Measurements from ENCODE around the gene ARID3A.
A peak's percentile ranks its signal among the peaks of the same experiment; 100 is the strongest.

ARID3A gene

DNA sequence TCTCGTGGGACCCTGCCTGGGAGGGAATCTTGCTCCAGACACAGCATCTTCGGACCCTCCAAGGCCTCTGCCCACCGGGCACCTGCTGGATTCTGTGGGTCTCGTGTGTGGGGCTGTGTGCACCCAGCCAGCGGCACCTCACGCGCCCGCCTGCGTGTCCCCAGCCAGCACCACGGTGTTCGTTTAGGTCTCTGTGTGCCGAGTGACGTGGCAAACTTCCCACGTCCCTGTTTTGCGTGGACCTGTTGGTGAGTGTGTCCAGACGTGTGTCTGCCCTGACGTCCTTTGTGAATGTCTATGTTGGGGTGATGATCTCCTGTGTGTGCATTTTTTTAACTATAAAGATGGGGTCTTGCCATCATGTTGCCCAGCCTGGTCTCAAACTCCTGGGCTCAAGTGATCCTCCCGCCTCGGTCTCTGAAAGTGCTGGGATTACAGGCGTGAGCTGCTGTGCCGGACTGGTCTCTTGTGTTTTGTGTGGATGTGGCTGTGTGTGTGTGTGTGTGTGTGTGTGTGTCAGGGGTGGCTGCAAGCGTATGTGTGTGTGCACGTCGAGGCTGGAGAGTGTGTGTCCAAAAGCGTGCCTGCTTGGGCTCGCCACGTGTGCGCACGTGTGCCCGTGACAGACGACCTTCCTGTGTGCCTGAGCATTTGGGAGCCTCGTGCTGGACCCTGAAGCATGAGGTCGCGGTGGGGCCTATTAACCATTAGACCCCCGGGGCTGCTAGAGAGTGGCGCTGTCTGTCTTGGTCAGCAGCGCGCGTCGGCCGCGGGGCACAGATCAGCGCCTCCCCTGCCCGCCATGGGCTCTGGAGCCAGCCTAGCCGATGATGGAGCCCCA is 15.7 kb downstream of the ARID3A start:
- H3K4me1 Mint-ChIP-seq (ENCODE audit: low read depth) = peaks cover 26% of the 10 kb centered on the region
- peak overlapping the region; percentile 72 for H3K4me3 Mint-ChIP-seq
- no peaks in the 10 kb centered on the region for H3K27me3 Mint-ChIP-seq
- no peak overlapping the region for H3K27ac Mint-ChIP-seq
- no peaks in the 10 kb centered on the region for H3K36me3 Mint-ChIP-seq
- no peaks in the 10 kb centered on the region for H3K9me3 Mint-ChIP-seq (ENCODE audit: low read depth)

- Mint-ChIP-seq H3K27ac (no peak overlapping the region), H3K36me3 (no peaks in the 10 kb centered on the region)
Measured at GRCh38 chr19:942133-942645, 16.4 kb downstream of the ARID3A start.

DNA sequence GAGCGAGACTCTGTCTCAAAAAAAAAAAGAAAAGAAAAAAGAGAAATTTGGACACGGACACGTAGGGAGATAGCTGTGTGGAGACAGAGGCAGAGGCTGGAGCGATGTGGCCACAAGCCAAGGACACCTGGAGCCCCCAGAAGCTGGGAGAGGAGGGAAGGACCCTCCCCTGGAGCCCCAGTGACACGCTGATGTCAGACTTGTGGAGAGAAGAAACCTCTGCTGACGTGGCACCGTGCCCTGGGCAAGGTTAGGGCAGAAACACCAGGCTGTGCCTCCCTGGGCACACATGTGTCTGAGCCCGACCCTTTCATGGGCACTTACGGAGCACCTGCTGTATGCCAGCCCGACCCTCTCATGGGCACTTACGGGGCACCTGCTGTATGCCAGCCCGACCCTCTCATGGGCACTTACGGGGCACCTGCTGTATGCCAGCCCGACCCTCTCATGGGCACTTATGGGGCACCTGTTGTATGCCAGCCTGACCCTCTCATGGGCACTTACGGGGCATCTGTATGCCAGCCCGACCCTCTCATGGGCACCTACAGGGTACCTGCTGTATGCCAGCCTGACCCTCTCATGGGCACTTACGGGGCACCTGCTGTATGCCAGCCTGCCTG is 17.8 kb downstream of the ARID3A start:
- peaks cover 17% of the 10 kb centered on the region for H3K4me1 Mint-ChIP-seq (ENCODE audit: low read depth)
- no peaks in the 10 kb centered on the region for H3K27me3 Mint-ChIP-seq
- H3K9me3 Mint-ChIP-seq (ENCODE audit: low read depth) = no peaks in the 10 kb centered on the region
- H3K27ac Mint-ChIP-seq = no peak overlapping the region
- H3K4me3 Mint-ChIP-seq = no peak overlapping the region
- H3K36me3 Mint-ChIP-seq = no peaks in the 10 kb centered on the region

More at GRCh38 chr19:942133-942645, 16.4 kb downstream of the ARID3A start:
- Mint-ChIP-seq H3K27me3 (no peaks in the 10 kb centered on the region), H3K4me3 (no peak overlapping the region), H3K4me1 (ENCODE audit: low read depth) (peaks cover 25% of the 10 kb centered on the region), H3K9me3 (ENCODE audit: low read depth) (no peaks in the 10 kb centered on the region)

GRCh38 chr19:944171-944567 is 18.3 kb downstream of the ARID3A start:
- no peak overlapping the region for H3K27ac Mint-ChIP-seq
- H3K4me1 Mint-ChIP-seq (ENCODE audit: low read depth) = peaks cover 16% of the 10 kb centered on the region
- no peaks in the 10 kb centered on the region for H3K27me3 Mint-ChIP-seq
- H3K36me3 Mint-ChIP-seq = no peaks in the 10 kb centered on the region
- no peaks in the 10 kb centered on the region for H3K9me3 Mint-ChIP-seq (ENCODE audit: low read depth)
- H3K4me3 Mint-ChIP-seq = no peak overlapping the region

GRCh38 chr19:944663-945241 is 18.9 kb downstream of the ARID3A start:
- H3K27ac Mint-ChIP-seq = no peak overlapping the region
- no peaks in the 10 kb centered on the region for H3K9me3 Mint-ChIP-seq (ENCODE audit: low read depth)
- H3K4me3 Mint-ChIP-seq = no peak overlapping the region
- H3K27me3 Mint-ChIP-seq = no peaks in the 10 kb centered on the region
- no peaks in the 10 kb centered on the region for H3K36me3 Mint-ChIP-seq
- peaks cover 11% of the 10 kb centered on the region for H3K4me1 Mint-ChIP-seq (ENCODE audit: low read depth)

DNA sequence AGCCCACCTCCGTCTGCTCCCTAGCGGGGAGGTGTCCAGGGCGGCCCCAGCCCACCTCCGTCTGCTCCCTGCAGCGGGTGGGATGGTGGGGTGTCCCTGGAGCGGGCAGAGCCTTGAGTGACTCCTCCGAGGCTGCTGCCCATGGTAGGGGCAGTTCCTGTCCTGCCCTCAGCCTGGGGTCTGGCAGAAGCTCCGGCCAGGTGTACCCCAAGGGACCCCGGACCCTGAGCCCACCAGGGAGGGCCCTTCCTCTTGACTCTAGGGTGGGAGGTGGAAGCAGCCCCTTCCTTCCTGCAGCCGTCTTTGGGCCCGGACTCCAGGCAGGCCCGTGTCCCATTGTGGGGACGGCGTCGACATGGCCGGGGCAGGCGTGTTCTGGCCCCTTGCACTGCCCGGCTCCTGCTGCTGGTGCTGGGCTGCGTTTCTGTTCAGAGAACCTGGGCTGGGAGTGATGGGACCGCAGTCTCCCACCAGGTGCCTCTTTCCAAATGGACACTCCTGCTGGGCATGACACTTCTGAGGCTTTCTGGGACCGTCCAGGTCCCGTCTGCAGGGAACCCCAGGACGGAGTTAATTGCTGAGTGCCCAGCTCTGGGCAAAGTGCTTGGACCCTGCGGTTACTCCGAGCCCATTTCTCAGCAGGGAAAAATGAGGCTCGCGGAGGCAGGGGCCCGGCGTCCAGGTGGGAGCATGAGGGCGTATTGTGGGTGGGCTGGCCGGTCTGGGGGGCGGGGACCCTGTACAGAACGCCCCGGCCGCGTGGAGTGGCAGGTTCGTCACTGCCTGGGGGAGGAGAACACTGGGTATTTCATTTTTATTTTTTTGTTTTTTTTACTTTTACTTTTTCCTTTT is 19.8 kb downstream of the ARID3A start:
- H3K27me3 Mint-ChIP-seq = no peaks in the 10 kb centered on the region
- no peaks in the 10 kb centered on the region for H3K36me3 Mint-ChIP-seq
- H3K4me1 Mint-ChIP-seq (ENCODE audit: low read depth) = peaks cover 6% of the 10 kb centered on the region
- H3K9me3 Mint-ChIP-seq (ENCODE audit: low read depth) = no peaks in the 10 kb centered on the region
- no peak overlapping the region for H3K4me3 Mint-ChIP-seq
- no peak overlapping the region for H3K27ac Mint-ChIP-seq

DNA sequence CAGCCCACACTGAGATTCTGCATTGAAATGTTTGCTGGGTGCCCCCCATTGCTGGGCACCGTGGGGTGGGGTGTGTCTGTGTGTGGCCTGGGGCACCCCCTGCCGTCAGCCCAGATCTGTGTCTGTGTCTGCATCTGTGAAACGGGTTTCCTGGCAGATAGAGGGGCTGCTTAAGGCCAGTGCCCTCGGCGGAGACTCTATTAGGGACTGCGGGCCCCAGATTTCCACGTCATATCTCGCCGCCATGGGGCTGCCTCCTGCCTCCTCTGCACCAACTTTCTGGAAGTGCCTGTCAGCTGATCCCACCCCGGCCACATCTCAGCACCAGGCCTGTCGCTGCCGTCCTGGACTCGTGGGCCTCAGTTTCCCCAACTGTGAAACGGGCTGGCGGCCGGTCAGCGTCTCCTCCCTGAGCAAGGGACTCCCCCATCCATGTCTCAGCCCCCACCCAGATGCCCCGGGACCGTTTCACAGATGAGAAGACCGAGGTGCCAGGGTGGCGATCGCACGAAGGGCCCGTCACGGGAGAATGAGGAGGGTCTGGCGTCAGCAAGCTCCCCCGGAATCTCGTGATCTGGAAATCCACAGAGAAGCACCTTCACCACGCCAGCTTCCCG is 21.4 kb downstream of the ARID3A start:
- no peaks in the 10 kb centered on the region for H3K36me3 Mint-ChIP-seq
- H3K4me1 Mint-ChIP-seq (ENCODE audit: low read depth) = no peaks in the 10 kb centered on the region
- no peaks in the 10 kb centered on the region for H3K9me3 Mint-ChIP-seq (ENCODE audit: low read depth)
- H3K27ac Mint-ChIP-seq = no peak overlapping the region
- H3K4me3 Mint-ChIP-seq = no peak overlapping the region
- no peaks in the 10 kb centered on the region for H3K27me3 Mint-ChIP-seq

DNA sequence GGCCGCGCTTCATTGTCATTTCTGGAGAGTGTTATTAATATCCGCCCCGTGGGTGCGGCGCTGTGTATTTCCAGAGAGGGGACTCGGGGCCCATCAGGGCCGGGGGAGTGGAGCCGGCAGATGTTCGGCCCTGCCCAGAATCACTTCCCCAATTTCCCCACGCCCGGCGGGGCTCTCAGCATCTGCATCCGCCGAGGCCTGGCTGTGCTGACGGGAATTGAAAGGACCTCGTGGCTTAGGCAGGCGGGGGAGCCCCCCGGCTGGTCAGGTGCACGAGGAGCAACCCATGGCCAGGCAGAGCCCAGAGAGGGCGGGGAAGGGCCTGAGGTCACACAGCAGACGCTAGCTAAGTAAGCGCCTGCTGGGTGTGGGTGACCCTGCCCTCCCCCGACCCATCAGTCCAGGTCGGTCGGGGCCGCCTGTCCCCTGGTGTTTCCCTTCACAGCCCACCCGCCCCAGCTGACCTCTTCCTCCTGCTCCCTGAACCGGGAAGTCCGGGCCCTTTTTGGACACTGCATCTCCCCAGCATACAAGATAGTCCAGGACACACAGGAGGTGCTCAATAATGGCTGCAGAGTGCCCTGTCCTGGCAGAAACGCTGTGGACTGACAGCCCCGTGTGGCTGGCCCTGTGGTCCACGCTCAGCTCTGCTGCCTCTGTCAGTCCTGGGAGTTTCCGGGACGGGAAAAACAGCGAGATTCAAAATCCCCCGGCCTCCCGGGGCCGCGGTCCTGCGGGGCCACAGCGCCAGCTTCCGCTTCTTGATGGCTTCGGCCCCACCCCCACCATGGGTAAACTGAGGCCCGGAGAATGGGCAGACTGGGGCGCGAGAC is 22.1 kb downstream of the ARID3A start:
- no peaks in the 10 kb centered on the region for H3K36me3 Mint-ChIP-seq
- no peak overlapping the region for H3K4me3 Mint-ChIP-seq
- no peaks in the 10 kb centered on the region for H3K27me3 Mint-ChIP-seq
- H3K4me1 Mint-ChIP-seq (ENCODE audit: low read depth) = peaks cover 1% of the 10 kb centered on the region
- no peaks in the 10 kb centered on the region for H3K9me3 Mint-ChIP-seq (ENCODE audit: low read depth)
- H3K27ac Mint-ChIP-seq = no peak overlapping the region

GRCh38 chr19:948842-949496 is 23.1 kb downstream of the ARID3A start:
- H3K9me3 Mint-ChIP-seq (ENCODE audit: low read depth) = no peaks in the 10 kb centered on the region
- H3K27ac Mint-ChIP-seq = no peak overlapping the region
- H3K36me3 Mint-ChIP-seq = no peaks in the 10 kb centered on the region
- H3K4me3 Mint-ChIP-seq = no peak overlapping the region
- no peaks in the 10 kb centered on the region for H3K27me3 Mint-ChIP-seq
- peaks cover 4% of the 10 kb centered on the region for H3K4me1 Mint-ChIP-seq (ENCODE audit: low read depth)

DNA sequence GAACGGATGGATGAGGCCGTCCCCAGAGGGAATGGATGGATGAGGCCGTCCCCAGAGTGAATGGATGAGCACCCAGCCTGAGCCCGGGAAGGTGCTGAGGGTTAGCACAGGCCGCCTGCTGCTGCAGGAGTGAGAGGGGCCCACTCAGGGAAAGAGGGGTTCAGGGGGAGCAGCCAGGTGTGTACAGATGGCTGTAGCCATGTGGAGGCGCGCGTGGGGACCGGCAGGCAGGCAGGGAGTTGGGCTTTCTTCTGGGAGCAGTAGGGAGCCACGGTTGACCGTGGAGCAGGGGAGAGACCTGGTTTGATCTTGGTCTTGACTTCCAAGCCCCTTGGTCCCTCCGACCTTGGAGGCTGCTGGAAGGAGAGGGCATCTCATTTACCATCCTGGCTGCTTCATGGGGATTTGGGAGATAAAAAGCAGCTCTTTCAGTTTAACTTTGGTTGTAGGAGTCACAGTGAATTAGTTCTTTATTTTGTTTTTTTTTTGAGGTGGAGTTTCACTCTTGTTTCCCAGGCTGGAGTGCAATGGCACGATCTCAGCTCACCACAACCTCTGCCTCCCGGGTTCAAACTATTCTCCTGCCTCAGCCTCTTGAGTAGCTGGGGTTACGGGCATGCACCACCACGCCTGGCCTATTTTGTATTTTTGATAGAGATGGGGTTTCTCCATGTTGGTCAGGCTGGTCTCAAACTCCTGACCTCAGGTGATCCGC is 24.7 kb downstream of the ARID3A start:
- Mint-ChIP-seq H3K36me3 (no peaks in the 10 kb centered on the region), H3K9me3 (ENCODE audit: low read depth) (no peaks in the 10 kb centered on the region), H3K27ac (no peak overlapping the region), H3K4me3 (no peak overlapping the region), H3K4me1 (ENCODE audit: low read depth) (peaks cover 4% of the 10 kb centered on the region), H3K27me3 (no peaks in the 10 kb centered on the region)

DNA sequence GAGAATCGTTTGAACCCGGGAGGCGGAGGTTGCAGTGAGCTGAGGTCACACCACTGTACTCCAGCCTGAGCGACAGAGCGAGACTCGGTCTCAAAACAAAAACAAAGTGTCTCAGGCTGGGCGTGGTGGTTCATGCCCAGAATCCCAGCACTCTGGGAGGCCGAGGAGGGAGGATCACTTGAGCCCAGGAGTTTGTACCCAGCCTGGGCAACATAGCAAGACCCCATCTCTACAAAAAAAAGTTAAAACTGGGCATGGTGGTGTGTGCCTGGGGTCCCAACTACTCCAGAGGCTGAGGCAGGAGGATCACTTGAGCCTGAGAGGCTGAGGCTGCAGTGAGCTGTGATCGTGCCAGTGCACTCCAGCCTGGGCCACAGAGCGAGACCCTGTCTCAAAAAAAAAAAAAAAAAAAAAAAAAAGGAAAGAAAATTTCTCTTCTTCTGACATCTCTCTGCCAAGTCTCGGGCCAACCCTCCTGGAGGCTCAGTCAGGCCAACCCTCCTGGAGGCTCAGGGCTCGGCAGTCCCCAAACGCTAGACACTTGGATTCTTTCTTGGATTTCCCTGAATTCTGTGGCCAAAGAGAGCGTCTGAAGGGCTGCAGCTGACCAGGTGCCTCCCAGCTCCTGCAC is 26.3 kb downstream of the ARID3A start:
- H3K36me3 Mint-ChIP-seq = no peaks in the 10 kb centered on the region
- H3K27me3 Mint-ChIP-seq = no peaks in the 10 kb centered on the region
- no peak overlapping the region for H3K4me3 Mint-ChIP-seq
- no peaks in the 10 kb centered on the region for H3K9me3 Mint-ChIP-seq (ENCODE audit: low read depth)
- peaks cover 4% of the 10 kb centered on the region for H3K4me1 Mint-ChIP-seq (ENCODE audit: low read depth)
- H3K27ac Mint-ChIP-seq = no peak overlapping the region

- H3K27me3 Mint-ChIP-seq = no peaks in the 10 kb centered on the region
- no peak overlapping the region for H3K27ac Mint-ChIP-seq
- H3K36me3 Mint-ChIP-seq = no peaks in the 10 kb centered on the region
- H3K4me1 Mint-ChIP-seq (ENCODE audit: low read depth) = peaks cover 4% of the 10 kb centered on the region
- no peak overlapping the region for H3K4me3 Mint-ChIP-seq
- H3K9me3 Mint-ChIP-seq (ENCODE audit: low read depth) = no peaks in the 10 kb centered on the region
Measured at GRCh38 chr19:952680-953444, 27.0 kb downstream of the ARID3A start.

All from activated naive CD8-positive, alpha-beta T cell (primary cell).